NCI-H146 treated with DMSO at 0.1 percent for 48 hours (cell line): ENCODE measurements around the gene ZSWIM8.

Source experiments
- DNase-seq: peaks from one replicate; lab custom pipeline; 2025; ENCODE audit not compliant: unreplicated experiment; lab: John Stamatoyannopoulos, UW

ZSWIM8 gene

DNA sequence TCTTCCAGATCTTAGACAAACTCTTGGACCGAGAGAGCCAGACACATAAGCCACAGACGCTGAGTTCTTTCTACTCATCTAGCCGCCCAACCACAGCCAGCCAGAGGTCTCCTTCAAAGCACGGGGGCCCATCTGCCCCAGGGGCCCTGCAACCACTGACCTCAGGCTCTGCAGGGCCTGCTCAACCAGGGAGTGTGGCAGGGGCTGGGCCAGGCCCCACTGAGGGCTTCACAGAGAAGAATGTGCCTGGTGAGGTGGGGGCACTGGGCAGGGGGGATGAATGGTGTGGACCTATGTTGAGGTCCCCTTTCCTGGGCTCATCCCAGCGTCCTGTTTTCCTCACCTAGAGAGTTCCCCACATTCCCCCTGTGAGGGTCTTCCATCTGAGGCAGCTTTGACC lies 11.4 kb downstream of the ZSWIM8 start:
- no peak for DNase-seq

DNA sequence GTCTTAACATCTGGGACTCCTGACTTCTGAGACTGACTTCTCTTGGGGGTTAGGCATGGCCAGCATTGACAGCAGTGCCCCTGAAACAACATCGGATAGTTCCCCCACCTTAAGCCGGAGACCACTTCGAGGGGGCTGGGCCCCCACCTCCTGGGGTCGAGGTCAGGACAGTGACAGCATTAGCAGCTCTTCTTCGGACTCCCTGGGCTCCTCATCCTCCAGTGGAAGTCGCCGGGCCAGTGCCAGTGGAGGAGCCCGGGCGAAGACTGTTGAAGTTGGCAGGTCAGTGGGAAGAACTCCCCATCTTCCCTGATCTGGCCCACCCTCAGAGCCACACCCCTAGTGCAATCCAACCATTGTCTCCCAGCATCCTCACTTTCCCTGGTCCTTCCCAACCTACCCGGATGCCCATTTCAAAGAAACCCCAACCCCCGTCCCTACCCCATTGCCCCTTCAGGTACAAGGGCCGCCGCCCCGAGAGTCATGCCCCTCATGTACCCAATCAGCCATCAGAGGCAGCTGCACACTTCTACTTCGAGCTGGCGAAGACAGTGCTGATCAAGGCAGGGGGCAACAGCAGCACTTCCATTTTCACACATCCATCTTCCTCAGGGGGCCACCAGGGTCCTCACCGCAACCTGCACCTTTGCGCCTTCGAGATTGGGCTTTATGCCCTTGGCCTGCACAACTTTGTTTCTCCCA lies 12.1 kb downstream of the ZSWIM8 start:
- no peak for DNase-seq

DNA sequence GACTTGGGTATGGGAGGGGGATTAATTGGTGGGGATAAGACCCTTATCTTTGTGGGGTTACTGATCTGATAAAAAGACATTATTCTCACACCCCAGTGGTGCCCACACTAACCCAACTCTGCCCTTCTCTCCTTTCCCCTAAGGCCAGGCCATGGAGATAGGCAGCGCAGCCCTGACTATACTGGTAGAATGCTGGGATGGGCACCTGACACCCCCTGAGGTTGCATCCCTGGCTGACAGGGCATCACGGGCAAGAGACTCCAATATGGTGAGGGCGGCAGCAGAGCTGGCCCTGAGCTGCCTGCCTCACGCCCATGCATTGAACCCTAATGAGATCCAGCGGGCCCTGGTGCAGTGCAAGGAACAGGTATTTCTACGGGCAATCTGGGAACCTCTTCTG lies 12.7 kb downstream of the ZSWIM8 start:
- no peak for DNase-seq

GRCh38 chr10:73798927-73799560 lies 13.6 kb downstream of the ZSWIM8 start:
- DNase-seq: no peak

DNA sequence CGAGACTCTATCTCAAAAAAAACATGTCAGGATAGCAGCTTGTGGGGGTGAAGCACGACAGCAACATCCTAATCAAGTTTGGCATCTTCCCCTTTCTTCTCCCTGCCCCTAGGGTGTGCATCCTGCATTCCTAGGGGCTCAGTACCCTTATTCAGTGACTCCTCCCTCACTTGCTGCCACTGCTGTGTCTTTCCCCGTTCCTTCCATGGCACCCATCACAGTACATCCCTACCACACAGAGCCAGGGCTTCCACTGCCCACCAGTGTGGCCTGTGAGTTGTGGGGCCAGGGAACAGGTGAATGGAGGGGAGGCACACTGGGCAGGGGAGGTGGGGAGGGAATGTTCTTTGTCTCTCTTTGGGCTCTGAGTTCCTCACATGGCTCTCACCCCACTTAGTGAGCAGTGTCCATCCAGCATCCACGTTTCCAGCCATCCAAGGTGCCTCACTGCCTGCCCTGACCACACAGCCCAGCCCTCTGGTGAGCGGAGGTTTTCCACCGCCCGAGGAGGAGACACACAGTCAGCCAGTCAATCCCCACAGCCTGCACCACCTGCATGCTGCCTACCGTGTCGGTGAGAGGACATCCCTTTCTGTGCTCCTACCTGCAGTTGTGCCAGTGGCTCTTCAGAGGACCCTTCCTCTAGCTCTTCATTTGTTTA lies 14.6 kb downstream of the ZSWIM8 start:
- DNase-seq: no peak

DNA sequence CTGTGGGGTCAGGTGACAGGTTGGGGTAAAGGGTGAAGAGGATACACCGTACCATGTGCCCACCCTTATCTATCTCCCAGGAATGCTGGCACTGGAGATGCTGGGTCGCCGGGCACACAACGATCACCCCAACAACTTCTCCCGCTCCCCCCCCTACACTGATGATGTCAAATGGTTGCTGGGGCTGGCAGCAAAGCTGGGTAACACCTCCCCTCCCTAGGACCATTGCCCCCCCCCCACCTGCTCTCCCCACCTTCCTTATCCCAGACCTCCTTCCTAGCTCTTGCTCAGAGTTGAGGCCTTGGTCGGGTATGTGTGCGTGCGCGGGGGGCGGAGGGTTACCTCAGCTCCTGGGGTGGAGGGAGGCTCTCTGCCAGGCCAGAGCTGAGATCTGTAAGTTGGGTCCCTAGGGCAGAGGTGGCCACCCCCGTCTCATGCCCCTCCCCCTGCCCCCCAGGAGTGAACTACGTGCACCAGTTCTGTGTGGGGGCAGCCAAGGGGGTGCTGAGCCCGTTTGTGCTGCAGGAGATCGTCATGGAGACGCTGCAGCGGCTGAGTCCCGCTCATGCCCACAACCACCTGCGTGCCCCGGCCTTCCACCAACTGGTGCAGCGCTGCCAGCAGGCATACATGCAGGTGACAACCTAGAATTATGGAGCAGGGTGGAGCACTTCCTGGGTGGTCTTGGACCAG lies 15.3 kb downstream of the ZSWIM8 start:
- no peak for DNase-seq

- no peak for DNase-seq
Measured at GRCh38 chr10:73801253-73801590, 15.8 kb downstream of the ZSWIM8 start.

DNA sequence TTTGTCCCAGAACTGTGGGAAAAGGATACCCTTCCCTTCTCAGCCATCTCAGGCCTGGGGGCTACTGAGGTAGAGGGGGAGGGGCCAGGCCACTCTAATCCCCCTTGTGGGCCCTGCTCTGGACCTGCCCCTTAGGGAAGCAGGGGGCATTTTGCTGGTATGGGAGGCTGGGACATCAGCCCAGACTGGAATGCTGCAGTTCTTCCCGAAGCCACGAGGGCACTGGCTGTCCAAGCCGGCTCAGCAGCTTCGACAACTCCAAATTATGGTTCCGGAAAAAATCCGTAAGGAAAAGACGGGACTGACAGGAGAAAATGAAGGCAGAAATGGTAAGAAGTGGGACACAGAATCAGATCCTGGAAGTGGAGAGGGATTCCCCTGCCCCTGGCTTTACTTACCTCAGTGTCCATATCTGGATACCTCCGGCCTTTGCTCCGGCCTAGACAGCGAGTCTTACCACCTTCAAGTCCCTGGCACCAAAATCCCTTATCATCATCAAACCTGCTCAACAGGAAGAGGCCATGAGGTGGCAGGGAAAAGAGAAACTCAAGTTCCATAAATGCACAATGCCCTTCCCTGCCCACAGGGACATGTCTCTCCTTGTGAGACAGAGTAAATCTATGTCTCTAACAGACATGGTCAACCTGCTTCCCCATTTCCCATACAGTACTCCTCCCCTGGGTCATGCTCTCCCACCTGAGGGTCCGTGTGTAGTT lies 17.0 kb downstream of the ZSWIM8 start:
- no peak for DNase-seq

- no peak for DNase-seq
Measured at GRCh38 chr10:73803680-73804286, 18.4 kb downstream of the ZSWIM8 start.

GRCh38 chr10:73806176-73806950 lies 21.0 kb downstream of the ZSWIM8 start:
- no peak for DNase-seq

GRCh38 chr10:73807471-73807870 lies 22.1 kb downstream of the ZSWIM8 start:
- no peak for DNase-seq

DNA sequence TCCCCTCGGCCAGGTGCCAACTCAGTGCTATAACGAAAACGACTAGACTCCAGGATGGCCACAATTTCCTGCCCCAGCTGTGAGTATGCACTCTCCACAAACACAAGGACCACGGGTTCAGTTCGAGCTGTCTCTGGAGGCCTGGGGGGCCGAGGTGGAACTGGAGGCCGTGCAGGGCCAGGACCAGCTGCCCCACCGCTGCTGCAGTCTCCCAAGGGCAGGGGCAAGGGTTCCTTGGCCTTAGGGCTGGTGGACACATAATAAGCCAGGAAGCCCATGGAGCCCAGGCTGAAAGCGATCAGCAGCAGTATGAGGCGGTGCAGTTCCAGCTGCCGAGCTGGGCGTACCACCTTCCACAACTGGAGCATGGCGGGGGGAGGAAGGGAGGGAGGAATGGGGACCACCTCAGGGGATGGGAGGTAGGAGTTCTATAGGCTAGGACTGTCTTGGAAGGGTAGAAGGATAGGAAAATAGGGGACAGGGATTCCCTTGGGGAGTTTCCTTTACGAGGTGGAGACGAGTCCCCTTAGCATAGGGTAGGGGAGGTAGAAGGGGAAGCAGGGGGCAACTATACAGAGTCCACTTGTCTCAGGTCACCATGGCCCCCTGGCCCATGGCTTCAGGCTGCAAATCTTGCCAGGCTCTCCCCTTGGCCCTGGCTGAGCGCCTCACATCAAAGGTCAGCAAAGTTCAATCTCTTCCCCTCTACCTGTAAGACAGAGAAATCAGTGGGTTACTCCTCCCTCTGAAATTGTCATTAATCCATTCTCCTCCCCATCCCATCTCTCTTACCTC lies 22.8 kb downstream of the ZSWIM8 start:
- no peak for DNase-seq

- DNase-seq: no peak
Measured at GRCh38 chr10:73809061-73809818, 23.8 kb downstream of the ZSWIM8 start.

DNA sequence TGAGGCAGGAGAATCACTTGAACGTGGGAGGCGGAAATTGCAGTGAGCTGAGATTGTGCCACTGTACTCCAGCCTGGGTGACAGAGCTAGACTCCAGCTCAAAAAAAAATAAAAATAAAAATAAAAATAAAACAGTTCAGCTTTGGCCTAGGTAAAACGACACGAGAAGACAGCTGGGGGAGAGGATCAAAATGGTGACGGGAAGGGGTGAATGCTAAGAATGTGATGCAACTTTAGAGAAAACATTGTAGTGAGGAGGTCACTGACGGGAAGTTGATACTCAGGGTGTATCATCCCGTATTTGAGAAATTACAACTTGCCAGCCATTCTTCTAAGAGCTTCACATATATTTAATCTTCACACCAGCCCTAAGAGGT lies 24.9 kb downstream of the ZSWIM8 start:
- DNase-seq: no peak

DNA sequence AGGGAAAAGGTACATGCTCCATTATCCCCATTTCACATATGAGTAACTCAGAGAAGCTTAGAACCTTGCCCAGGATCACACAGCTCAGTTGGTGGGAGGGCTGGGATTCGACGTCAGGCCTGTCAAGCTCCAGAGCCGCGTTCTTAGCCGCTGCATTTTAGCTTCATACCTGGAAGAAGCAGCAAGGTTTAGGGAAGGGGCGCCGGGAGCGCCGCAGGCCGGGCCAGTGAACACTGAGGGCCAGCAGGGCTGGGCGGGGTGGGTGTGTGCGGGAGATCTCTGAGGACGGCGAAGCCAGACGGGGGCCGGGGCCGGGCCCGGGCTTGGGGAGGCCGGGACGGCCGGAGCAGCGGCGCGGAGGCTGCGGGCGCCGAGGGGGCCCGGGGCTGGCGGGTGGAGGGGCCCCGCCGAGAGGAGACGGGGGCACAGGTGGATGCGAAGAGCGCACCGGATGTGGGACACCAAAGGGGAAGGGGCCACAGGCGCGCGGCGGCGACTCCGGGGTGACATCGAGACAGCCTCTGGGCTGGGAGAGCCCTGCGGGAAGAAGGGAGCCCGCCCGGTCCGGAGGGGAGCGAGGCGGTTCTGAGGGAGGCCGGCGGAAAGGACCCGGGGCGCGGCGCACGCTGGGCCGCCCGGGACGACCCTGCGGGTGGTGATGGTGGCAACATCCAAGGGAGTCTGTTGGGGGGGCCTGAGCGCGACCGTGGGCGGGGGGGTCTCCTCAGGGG lies 25.5 kb downstream of the ZSWIM8 start:
- no peak for DNase-seq

DNA sequence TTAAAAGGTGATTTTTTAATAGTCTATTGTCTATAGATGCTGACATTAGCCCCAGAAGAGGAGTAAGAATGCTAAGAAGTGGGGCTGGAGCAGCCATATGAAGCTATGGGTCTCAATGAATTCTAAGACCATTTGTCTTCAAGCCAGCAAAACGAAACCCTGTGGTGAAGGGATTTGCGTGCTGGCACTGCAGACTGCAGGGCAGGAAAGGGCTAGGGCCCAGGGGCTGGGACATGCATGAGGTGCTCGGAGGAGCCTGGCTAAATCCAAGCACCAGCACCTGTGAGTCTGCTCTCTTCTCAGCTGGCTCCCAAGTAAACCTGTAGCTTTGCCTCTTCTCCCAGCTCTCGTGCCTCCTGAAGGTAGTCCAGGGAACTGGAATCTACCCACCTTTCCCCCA lies 27.3 kb downstream of the ZSWIM8 start:
- DNase-seq: no peak

DNA sequence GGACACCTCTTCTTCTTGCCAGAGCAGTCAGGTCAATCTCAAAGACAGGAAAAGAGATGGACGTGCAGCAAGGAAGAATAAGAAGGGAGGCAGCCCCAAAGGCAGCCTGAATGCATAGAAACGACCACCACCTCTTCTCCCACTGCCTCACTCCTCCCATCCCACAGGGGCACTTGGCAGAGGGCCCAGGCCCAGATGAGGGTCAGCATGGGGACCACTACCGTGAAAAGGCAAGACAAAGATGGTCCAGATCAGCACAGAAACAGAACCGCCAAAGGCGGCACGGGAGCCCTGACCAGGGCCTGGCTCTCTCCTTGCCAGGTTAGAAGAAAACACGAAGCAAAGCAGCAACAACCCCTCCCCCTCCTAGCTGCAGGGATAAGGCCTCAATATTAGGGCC lies 27.9 kb downstream of the ZSWIM8 start:
- DNase-seq: no peak

GRCh38 chr10:73814276-73814895 lies 29.0 kb downstream of the ZSWIM8 start:
- DNase-seq: no peak
